Medulla oblongata (tissue), 1 donor: ENCODE data around the gene TUBB.
A peak's percentile ranks its signal among the peaks of the same experiment; 100 is the strongest.

Experiments used
- DNase-seq: peaks from one replicate; pipeline ENCODE4 v3.0.0-alpha.2; 2015; ENCODE audit errors: extremely low spot score

TUBB gene

DNA sequence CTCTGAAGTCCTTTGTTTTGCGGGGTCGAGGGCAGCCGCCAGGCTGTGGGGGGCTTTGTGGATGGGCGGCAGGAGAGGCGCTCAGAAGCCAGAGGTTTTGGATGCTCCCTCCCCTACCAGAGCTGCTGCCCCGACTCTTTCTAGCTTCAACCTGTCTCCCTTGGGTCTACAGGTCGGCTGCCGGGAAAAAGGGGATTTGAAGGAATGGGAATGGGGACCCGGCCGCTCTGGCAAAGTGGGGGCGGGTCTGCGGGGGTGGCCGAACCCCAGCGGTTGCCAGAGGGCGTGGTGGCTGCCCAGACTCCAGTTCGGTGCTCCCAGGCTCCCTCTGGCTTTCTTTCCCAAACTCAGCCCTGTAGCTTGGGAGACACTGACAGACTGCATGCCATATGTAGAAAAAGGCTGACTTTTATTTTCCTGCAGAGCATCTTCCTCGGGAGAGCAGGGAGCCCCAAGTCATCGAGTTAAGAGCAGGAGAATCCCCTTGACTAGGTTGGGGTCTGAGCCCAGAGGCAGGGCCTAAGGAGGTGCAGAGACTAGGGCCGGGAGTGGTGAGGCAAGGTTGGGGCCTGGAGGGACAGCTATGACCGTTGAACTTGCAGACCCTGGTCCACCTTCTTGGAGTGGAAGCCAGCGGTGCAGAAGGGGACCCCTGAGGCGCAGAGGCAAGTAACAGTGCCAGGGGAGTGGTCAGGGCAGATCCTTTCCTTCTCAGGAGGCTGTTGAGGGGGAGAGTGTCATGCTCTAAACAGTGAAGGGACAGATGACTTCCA is 32.3 kb upstream of the TUBB start:
- peak; percentile 22 for DNase-seq

DNA sequence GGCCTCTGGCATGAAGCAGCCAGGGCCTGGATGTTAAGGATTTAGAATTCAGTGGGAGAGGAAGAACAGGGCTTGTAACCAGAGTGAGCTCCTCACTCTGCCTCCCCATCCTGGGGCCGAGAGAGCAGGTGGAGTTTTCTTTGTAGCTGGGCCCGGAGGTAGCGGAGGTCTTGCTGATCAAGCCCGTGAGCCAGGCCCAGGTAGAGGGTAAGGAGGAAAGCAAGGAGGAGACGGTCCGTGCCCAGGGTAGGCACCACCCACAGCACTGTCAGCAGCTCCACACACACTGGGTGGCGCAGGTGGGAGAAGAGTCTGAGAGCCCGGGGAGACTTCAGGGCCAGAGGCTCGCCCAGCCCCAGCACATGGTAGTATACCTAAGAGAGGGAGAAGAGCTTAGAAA is 31.6 kb upstream of the TUBB start:
- DNase-seq: no peak

GRCh38 chr6:30689022-30689865 is 30.9 kb upstream of the TUBB start:
- DNase-seq: no peak

DNA sequence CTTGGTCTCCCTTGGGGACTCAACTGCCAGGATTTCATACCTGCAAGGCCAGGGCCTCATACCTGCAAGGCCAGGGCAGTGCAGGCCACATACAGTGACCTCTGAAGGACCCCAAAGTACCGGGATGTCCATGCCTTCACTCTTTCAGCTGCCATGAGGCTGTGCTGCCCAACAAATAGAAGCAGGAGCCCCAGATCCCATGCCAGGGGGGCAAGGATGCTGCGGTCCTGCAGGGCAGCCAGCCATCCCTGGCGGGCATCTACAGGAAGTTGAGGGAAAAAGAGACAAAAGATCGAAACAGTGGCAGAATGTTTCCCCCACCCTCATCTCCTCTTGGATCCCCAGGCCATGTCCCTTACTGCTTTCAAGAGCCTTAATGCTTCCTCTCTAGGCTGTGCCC is 30.2 kb upstream of the TUBB start:
- no peak for DNase-seq

GRCh38 chr6:30690403-30691207 is 29.5 kb upstream of the TUBB start, which contains the start of gene NRM:
NRM (minus strand) TSS chr6:30690984; CDS start chr6:30690974, 10 bp downstream.
- DNase-seq: peak; percentile 86

DNA sequence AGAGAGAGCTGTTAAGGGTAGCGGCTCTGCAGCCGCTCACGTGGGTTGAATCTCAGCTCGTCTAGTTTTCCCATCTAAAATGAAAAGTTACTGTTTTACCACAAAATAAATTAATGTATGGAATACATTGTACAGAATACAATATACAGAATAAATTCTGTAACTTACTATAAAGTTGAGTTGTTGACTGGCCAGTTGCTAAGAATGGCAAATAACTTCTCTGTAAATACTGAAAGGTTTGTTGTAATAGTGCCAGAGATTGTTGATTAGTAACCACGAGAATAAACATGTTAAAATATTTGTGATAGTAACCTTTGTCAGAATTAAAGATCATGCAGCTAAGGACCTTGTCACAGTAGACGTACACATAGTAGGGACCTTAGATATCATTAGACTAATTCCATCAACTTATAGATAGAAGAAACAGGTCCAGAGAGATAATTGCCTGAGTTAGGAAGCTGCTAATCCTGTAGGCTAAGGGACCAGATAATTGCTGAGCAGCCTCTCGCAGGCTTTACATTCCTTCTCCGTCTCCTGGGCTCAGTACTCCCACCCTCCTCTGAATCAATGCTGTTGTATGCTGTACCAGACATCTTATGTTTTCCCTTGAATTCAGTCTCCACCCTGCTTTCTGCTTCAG is 28.8 kb upstream of the TUBB start:
- DNase-seq: no peak

DNA sequence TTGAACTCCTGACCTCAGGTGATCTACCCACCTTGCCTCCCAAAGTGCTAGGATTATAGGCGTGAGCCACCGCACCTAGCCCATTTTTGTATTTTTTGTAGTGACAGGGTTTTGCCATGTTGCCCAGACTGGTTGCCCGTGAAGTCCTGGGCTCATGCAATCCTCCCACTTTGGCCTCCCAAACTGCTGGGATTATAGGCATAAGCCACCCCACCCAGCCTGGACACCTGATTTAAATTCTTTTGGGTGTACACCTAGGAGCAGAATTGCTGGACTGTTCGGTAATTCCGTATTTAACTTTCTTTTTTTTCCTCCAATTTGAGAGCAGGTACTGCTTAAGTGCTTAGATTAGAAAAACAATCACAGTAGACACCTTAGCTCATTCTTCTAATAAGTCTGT is 23.7 kb upstream of the TUBB start:
- DNase-seq: no peak

- no peak for DNase-seq
Observed at GRCh38 chr6:30700340-30700739, 19.8 kb upstream of the TUBB start.

DNA sequence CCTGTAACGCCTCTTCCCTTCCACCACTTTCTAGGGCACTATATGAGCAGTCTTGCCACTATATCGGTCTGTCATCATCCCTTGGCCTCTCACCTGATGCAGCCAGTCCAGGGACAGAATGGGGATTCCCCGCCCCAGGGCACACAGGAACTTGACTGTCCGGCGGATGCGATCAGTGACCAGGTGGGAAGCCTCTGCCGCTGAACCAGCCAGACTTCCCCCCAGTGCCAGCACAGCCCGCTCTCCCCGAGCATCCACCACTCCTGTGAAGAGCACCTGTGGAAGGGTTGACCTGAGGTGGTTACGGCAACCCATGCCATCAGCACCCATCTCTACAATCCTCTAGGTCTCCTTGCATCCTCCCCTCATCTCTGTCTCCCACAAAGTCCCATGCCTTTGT is 17.1 kb upstream of the TUBB start:
- no peak for DNase-seq

- DNase-seq: no peak
Observed at GRCh38 chr6:30703821-30704220, 16.3 kb upstream of the TUBB start.

GRCh38 chr6:30705620-30706019 is 14.5 kb upstream of the TUBB start:
- DNase-seq: no peak

- no peak for DNase-seq
Observed at GRCh38 chr6:30707281-30707850, 12.8 kb upstream of the TUBB start.

DNA sequence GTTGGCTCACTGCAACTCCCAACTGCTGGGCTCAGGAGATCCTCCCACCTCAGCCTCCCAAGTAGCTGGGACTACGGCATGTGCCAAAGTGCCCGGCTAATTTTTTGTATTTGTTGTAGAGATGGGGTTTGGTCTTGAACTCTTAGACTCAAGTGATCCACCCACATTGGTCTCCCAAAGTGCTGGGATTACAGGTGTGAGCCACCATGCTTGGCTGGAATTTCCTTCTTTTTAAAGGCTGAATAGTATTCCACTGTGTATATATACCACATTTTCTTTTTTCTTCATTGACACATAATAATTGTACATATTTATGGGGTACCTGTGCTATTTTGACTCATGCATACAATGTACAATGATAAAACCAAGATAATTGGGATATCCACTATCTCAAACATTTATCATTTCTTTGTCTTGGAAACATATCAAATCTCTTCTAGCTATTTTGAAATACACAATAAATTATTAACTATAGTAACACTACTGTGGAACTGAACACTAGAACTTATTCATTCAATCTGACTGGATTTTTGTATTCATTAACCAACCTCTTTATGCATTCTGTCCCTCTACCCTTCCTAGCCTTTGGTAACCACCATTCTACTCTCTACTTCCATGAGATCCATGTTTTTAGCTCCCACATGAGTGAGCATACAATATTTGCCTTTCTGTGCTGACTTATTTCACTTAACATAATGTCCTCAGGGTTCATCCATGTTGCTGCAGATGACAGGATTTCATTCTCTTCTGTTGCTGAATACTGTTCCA is 10.9 kb upstream of the TUBB start:
- DNase-seq: no peak

GRCh38 chr6:30711758-30712380 is 8.3 kb upstream of the TUBB start:
- no peak for DNase-seq

GRCh38 chr6:30712441-30712945 is 7.7 kb upstream of the TUBB start:
- DNase-seq: no peak

- no peak for DNase-seq
Observed at GRCh38 chr6:30714263-30714662, 5.9 kb upstream of the TUBB start.

GRCh38 chr6:30716879-30717128 is 3.3 kb upstream of the TUBB start:
- DNase-seq: no peak

DNA sequence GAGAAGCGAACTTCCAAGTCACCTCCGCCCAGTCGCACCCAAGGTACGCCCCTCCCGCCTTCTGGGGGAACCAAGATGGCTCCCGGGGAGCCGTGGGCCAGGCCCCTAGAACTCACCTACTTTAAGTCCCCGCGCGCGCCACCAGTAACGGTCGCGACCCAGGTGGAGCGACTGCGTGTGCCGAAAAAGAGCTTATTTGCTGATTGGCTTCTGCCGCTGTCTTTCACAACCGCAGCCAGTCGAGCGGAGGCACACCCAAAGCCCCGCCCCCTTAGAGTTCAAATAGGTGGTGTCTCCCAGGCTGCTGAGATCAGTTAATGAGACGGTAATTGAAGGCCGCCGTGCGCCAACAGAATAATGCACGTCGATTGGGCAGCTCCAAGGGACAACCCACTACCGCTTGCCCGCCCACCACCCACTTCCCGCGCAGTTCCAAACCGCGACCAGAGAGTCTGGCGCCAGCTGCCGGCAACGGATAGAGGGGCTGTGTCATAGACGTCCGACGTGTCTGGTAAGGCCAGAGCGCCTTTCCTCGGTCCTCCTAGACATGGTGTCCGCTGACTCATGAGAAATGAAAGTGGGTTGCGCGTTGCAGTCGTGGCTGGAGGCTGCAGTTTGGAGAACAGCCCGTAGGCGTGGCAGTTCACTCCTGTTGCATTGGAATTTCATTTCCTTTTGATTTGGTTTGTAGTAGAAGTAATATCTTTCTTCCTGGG is 2.9 kb upstream of the TUBB start, which contains the start of gene MDC1:
TSS of gene MDC1 (minus strand) at position 153 of the 716 bp plus-strand sequence. CDS start 2,106 bp downstream, outside the sequence.
- DNase-seq: peak; percentile 100
